Right lobe of liver (tissue), 6 donors: ENCODE data around the gene CDK5. TPM values are rescaled to one million over a fixed set of nuclear protein-coding genes. Genes with fewer than 3 reads are reported as not detected.
A peak's percentile ranks its signal among the peaks of the same experiment; 100 is the strongest.

ENCODE experiments used
- ATAC-seq, 4 donors: fragments of 200-7000 bp; cut with Tn5 transposase; one replicate each; pipeline ENCODE4 v1.9.1; 2020; ENCODE audit warnings: mild to moderate bottlenecking in 4 of 4, moderate library complexity in 4 of 4
- DNase-seq, 3 donors: peaks; one replicate each; pipeline ENCODE4 v3.0.0-alpha.2; 2020
- H3K27ac ChIP-seq, 3 donors: fragments of 200-600 bp; one replicate each; pipeline ENCODE4 v1.8.0; 2022
- H3K27me3 ChIP-seq, 2 donors: fragments of 200-600 bp; one replicate each; pipeline ENCODE4 v1.8.0; 2022
- H3K36me3 ChIP-seq, 4 donors: fragments of 200-600 bp; sonication (generic) in 1 of 4; one replicate each; pipeline versions ENCODE4 v1.5.1 to v1.8.0; 2017 to 2022; ENCODE audit warnings: control low read depth in 1 of 4
- H3K4me1 ChIP-seq, 4 donors: fragments of 200-600 bp; sonication (generic) in 1 of 4; one replicate each; pipeline versions ENCODE4 v1.5.1 to v1.8.0; 2017 to 2022; ENCODE audit warnings: control low read depth in 1 of 4
- H3K4me3 ChIP-seq, 3 donors: fragments of 200-600 bp; one replicate each; pipeline ENCODE4 v1.8.0; 2022
- H3K9me3 ChIP-seq, 4 donors: fragments of 200-600 bp; sonication (generic) in 1 of 4; one replicate each; pipeline versions ENCODE4 v1.5.1 to v1.8.0; 2017 to 2022; ENCODE audit warnings: control low read depth in 1 of 4
- CTCF ChIP-seq, 4 donors: fragments of 200-600 bp in 3 of 4; fragments of 450-650 bp in 1 of 4; IDR thresholded peaks; one replicate each; pipeline versions ENCODE4 v1.5.1 to v1.8.0; 2016 to 2022; ENCODE audit warnings: antibody characterized with exemption in 4 of 4, mild to moderate bottlenecking in 2 of 4
- POLR2A ChIP-seq: fragments of 450-650 bp; IDR thresholded peaks from one replicate; pipeline ENCODE4 v1.6.1; 2017; ENCODE audit warnings: antibody characterized with exemption, mild to moderate bottlenecking
- WGBS: methylation state at CpG from one replicate; pipeline ENCODE4 v1.1.6; 2018; ENCODE audit warnings: low coverage, low lambda C conversion rate; ENCODE audit not compliant: insufficient coverage; ENCODE audit errors: missing lambda C conversion rate; 5-methylcytosine and 5-hydroxymethylcytosine counted together
- intact Hi-C, 2 donors: fragments of 100-400 bp; cut with DNase I; formaldehyde crosslinking; loops; one replicate each; pipeline versions ENCODE4 v1.11.2 to v1.14.1; 2022
- total RNA-seq, 6 experiments: library from RNA; depleted of rRNA in 2 of 6; stranded (reverse); fragments of >200 nt in 2 of 6; fragmentation: NEBNext Ultra II Directional in 3 of 6; extraction: Animal tissue kit (Norgen Biotek cat#: 25700) in 3 of 6; gene quantifications; one replicate each; pipeline versions ENCODE4 v1.1.0 to v1.2.4, GENCODE V29; 2016 to 2023
- donor health status: DM: no; HTN: yes; CAD: no.
- donor health status: DM: no; HTN: no; CAD: no.
- donor health status: DM: no; HTN: no; CAD: no.
- donor health status: DM: no; HTN: yes; CAD: no.
- donor health status: DM: no; HTN: yes; CAD: no.

CDK5 gene
- total RNA-seq, 6 experiments from 2014 or later: 5.0 to 9.6 (median 6.1) TPM

GRCh38 chr7:151078233-151079040 is 20.7 kb upstream of the CDK5 start:
- DNase-seq (peak in 1 of 3 donors; percentile 45), ATAC-seq (no peak)
- intact Hi-C loops: no loop called here
- TF ChIP-seq POLR2A (no peak), CTCF (IDR thresholded peaks at IDR 0.05) (no peak)
- WGBS: 61% methylated on average over 15 of the region's 22 CpGs
- peaks cover 0 to 22% (median 10%) of the 10 kb centered on the region in 4 donors for H3K4me1 ChIP-seq
- H3K9me3 ChIP-seq: no peaks in the 10 kb centered on the region
- H3K36me3 ChIP-seq: peaks cover 0 to 28% (median 17%) of the 10 kb centered on the region in 4 donors
- H3K27ac ChIP-seq: no peak overlapping the region
- H3K4me3 ChIP-seq: no peak overlapping the region
- no peaks in the 10 kb centered on the region for H3K27me3 ChIP-seq

GRCh38 chr7:151077705-151078232 is 20.1 kb upstream of the CDK5 start:
- intact Hi-C loops: no loop called here
- Histone ChIP-seq H3K9me3 (no peaks in the 10 kb centered on the region), H3K4me3 (no peak overlapping the region), H3K27ac (no peak overlapping the region), H3K36me3 (peaks cover 0 to 33% (median 21%) of the 10 kb centered on the region in 4 donors), H3K4me1 (peaks cover 0 to 22% (median 10%) of the 10 kb centered on the region in 4 donors), H3K27me3 (no peaks in the 10 kb centered on the region)
- ATAC-seq: no peak
- WGBS: 52% methylated on average over 2 of the region's 10 CpGs
- no peak for DNase-seq
- TF ChIP-seq CTCF (IDR thresholded peaks at IDR 0.05): no peak
- TF ChIP-seq POLR2A: no peak

- H3K27me3 ChIP-seq: no peaks in the 10 kb centered on the region
- no peak overlapping the region for H3K27ac ChIP-seq
- TF ChIP-seq POLR2A: no peak
- TF ChIP-seq CTCF (IDR thresholded peaks at IDR 0.05): no peak
- no peak overlapping the region for H3K4me3 ChIP-seq
- intact Hi-C loops: no loop called here
- WGBS: no CpG with 5 or more reads among the region's 33 CpGs
- H3K9me3 ChIP-seq: no peaks in the 10 kb centered on the region
- H3K4me1 ChIP-seq: peaks cover 0 to 18% (median 8%) of the 10 kb centered on the region in 4 donors
- ATAC-seq: peak in 1 of 4 donors; percentile 1
- H3K36me3 ChIP-seq: peaks cover 0 to 38% (median 23%) of the 10 kb centered on the region in 4 donors
- no peak for DNase-seq
Observed at GRCh38 chr7:151076863-151077704, 19.4 kb upstream of the CDK5 start.

GRCh38 chr7:151075978-151076426 is 18.3 kb upstream of the CDK5 start:
- peaks cover 0 to 12% (median 5%) of the 10 kb centered on the region in 4 donors for H3K4me1 ChIP-seq
- DNase-seq (no peak), ATAC-seq (no peak)
- H3K4me3 ChIP-seq: no peak overlapping the region
- H3K27ac ChIP-seq: no peak overlapping the region
- H3K27me3 ChIP-seq: no peaks in the 10 kb centered on the region
- peaks cover 0 to 49% (median 26%) of the 10 kb centered on the region in 4 donors for H3K36me3 ChIP-seq
- TF ChIP-seq CTCF (IDR thresholded peaks at IDR 0.05) (no peak), POLR2A (no peak)
- intact Hi-C loops: no loop called here
- no peaks in the 10 kb centered on the region for H3K9me3 ChIP-seq
- WGBS: 79% methylated on average over 9 of the region's 22 CpGs
